Upper lobe of right lung (tissue), 1 donor: ENCODE measurements around the gene CCNI. TPM values are rescaled to one million over a fixed set of nuclear protein-coding genes. Genes with fewer than 3 reads are reported as not detected.

ENCODE experiments used
- ATAC-seq: fragments of 200-7000 bp; cut with Tn5 transposase; one replicate; pipeline ENCODE4 v1.9.1; 2020; ENCODE audit warnings: mild to moderate bottlenecking, moderate library complexity
- DNase-seq: peaks from one replicate; pipeline ENCODE4 v3.0.0-alpha.2; 2020
- H3K27ac ChIP-seq: fragments of 200-600 bp; one replicate; pipeline ENCODE4 v1.8.0; 2022
- H3K27me3 ChIP-seq: fragments of 200-600 bp; one replicate; pipeline ENCODE4 v1.8.0; 2022; ENCODE audit warnings: mild to moderate bottlenecking
- H3K36me3 ChIP-seq: fragments of 200-600 bp; one replicate; pipeline ENCODE4 v1.8.0; 2022
- H3K4me1 ChIP-seq: fragments of 200-600 bp; one replicate; pipeline ENCODE4 v1.8.0; 2022
- H3K4me3 ChIP-seq: fragments of 200-600 bp; one replicate; pipeline ENCODE4 v1.8.0; 2022; ENCODE audit warnings: mild to moderate bottlenecking
- H3K9me3 ChIP-seq: fragments of 200-600 bp; one replicate; pipeline ENCODE4 v1.8.0; 2022
- intact Hi-C: fragments of 100-400 bp; cut with DNase I; formaldehyde crosslinking; loops from one replicate; pipeline ENCODE4 v1.11.0; 2022
- total RNA-seq: library from RNA; stranded (reverse); fragmentation: NEBNext Ultra II Directional; extraction: Animal tissue kit (Norgen Biotek cat#: 25700); gene quantifications from one replicate; pipeline ENCODE4 v1.2.1, GENCODE V29; 2021
- TF ChIP-seq, protein P1 (sequence below): fragments of 200-600 bp; IDR thresholded peaks from one replicate; pipeline ENCODE4 v1.8.0; 2022; ENCODE audit warnings: antibody characterized with exemption
- donor health status: DM: no; HTN: yes; CAD: no; lungs with severe emphysema.

The CCNI gene
- total RNA-seq, 1 donor from 2014 or later: 319 TPM

DNA sequence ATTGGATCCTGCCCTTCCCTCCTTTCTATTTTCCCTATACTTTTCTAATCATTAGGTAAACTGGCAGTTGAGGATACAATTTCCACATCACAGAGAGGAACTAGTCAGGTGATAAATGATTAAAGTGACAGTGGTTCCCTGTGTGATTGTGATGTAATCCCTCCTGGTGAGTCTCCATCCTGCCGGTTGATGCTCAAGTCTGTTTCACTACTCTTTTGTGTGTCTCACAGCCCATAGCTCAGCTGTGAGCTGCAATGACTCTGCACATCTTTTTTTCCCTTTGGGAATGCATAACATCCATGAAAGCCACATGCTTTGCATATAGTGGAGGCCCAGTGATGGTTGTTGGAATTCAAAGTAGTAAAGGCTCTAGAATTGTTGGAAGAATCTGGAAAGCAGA, 60.4 kb downstream of the CCNI start:
- DNase-seq: no peak
- ATAC-seq: no peak
- peaks cover 41% of the 10 kb centered on the region for H3K36me3 ChIP-seq
- no peaks in the 10 kb centered on the region for H3K27me3 ChIP-seq
- no peaks in the 10 kb centered on the region for H3K9me3 ChIP-seq
- TF ChIP-seq, protein P1, sequence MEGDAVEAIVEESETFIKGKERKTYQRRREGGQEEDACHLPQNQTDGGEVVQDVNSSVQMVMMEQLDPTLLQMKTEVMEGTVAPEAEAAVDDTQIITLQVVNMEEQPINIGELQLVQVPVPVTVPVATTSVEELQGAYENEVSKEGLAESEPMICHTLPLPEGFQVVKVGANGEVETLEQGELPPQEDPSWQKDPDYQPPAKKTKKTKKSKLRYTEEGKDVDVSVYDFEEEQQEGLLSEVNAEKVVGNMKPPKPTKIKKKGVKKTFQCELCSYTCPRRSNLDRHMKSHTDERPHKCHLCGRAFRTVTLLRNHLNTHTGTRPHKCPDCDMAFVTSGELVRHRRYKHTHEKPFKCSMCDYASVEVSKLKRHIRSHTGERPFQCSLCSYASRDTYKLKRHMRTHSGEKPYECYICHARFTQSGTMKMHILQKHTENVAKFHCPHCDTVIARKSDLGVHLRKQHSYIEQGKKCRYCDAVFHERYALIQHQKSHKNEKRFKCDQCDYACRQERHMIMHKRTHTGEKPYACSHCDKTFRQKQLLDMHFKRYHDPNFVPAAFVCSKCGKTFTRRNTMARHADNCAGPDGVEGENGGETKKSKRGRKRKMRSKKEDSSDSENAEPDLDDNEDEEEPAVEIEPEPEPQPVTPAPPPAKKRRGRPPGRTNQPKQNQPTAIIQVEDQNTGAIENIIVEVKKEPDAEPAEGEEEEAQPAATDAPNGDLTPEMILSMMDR: no peak
- intact Hi-C loops: no loop called here
- H3K27ac ChIP-seq: no peak overlapping the region
- no peaks in the 10 kb centered on the region for H3K4me1 ChIP-seq
- no peak overlapping the region for H3K4me3 ChIP-seq

DNA sequence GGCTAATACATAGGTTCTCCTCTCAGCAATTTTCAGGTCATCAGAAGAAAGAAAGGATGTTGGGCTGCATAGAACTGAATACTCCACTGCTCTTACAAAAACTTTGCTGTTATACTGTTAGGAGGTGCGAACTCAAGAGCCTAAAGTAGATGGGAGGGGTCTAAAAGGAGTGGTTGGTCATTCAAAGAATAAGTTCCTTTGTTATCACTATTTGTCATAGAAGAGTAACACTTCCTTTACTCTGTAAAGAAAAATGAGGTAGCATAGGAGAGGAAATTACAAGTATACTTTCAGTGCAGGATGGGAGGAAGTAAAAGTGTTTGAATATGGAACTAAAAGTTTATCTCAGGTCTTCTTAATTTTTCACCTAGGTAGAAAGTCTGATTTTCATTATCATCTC, 61.5 kb downstream of the CCNI start:
- intact Hi-C loops: no loop called here
- TF ChIP-seq, protein P1: no peak
- ATAC-seq (no peak), DNase-seq (no peak)
- peaks cover 30% of the 10 kb centered on the region for H3K36me3 ChIP-seq
- no peaks in the 10 kb centered on the region for H3K9me3 ChIP-seq
- no peaks in the 10 kb centered on the region for H3K27me3 ChIP-seq
- no peak overlapping the region for H3K4me3 ChIP-seq
- no peak overlapping the region for H3K27ac ChIP-seq
- no peaks in the 10 kb centered on the region for H3K4me1 ChIP-seq

DNA sequence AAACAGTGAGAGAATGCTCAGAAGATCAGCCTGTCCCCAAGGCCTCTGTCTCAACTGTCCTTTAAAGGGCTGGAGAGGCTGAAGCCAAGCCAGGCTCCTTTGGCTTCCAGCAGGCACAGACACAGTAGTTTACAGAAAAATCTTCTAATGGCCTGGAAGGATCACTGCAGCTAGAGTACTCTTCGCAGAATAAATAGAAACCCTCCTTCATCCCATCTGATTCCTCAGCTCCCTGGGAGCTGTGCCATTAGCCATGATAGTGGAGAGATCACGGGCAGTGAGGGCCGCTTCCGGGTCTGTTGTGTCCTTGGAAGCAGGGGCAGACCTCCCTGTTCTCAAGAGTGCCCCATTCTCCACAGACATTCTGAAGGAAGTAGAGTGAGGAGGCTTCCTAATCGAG, 63.1 kb downstream of the CCNI start:
- ATAC-seq (peak; percentile 11), DNase-seq (no peak)
- TF ChIP-seq, protein P1: no peak
- intact Hi-C loops: no loop called here
- no peaks in the 10 kb centered on the region for H3K27me3 ChIP-seq
- H3K4me3 ChIP-seq: no peak overlapping the region
- peak overlapping the region; percentile 9 for H3K27ac ChIP-seq
- peaks cover 8% of the 10 kb centered on the region for H3K4me1 ChIP-seq
- peaks cover 22% of the 10 kb centered on the region for H3K36me3 ChIP-seq
- H3K9me3 ChIP-seq: no peaks in the 10 kb centered on the region

DNA sequence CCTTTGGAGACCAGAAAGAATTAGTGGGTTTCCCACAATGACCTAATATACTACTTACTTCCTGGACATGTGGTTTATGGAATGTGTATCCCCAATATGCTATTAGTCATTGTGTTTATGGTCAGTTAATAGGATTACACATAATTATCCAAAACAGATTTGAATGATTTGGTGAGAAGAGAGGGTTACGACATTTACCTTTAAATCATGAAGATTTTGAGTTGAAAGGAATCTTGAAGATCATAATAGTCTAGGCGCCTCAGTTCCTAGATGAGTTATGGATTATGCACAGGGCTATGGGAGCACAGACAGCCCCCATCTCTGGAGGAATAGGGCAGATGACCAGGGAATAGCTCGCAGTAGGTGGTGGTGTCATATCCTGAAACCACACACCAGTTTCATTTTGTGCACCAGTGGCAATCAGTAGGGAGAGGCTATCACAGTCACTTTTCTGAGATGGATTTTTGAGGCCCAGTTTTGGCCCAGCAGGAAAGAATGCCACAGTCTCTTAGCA, 64.9 kb downstream of the CCNI start:
- H3K36me3 ChIP-seq: peaks cover 13% of the 10 kb centered on the region
- H3K27ac ChIP-seq: no peak overlapping the region
- no peaks in the 10 kb centered on the region for H3K27me3 ChIP-seq
- DNase-seq: no peak
- H3K9me3 ChIP-seq: no peaks in the 10 kb centered on the region
- no peak for ATAC-seq
- peaks cover 22% of the 10 kb centered on the region for H3K4me1 ChIP-seq
- TF ChIP-seq, protein P1: no peak
- H3K4me3 ChIP-seq: no peak overlapping the region
- intact Hi-C loops: no loop called here

DNA sequence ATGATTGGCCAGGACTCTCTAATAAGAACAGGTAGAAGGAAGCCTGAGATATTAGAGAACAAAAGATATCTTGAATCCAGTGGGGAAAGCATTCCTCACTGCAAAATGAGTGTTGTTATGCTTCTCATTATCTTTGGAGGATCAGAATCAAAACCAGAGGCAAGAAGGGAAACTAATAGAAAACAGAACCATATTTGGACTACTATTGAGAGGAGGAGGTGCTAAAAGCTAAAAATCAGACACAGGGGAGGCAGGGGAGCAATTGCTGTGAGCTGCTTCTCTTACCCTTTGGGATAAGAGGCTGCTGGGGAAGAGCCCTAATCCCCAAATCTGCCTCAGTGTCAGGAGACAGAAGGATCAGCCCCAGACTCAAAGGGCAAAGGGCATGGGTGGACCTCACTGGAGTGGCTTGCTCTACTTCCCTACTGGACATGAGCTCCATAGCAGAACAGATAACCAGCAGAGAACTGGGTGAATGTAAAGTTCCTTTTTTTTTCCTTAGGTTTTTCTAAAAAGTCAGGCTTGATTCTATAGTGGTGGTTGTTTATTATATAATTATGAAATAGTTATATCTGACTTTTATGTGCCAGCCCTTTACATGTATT, 66.2 kb downstream of the CCNI start:
- ATAC-seq (peak; percentile 70), DNase-seq (no peak)
- no peaks in the 10 kb centered on the region for H3K9me3 ChIP-seq
- intact Hi-C loops: no loop called here
- H3K36me3 ChIP-seq: peaks cover 8% of the 10 kb centered on the region
- TF ChIP-seq, protein P1: no peak
- peaks cover 22% of the 10 kb centered on the region for H3K4me1 ChIP-seq
- no peak overlapping the region for H3K4me3 ChIP-seq
- no peaks in the 10 kb centered on the region for H3K27me3 ChIP-seq
- H3K27ac ChIP-seq: no peak overlapping the region
